Measurements from ENCODE around the gene TGM5.
"Not testable (repeated sequence)": the region's sequence is repeated elsewhere in the genome, so short reads cannot be mapped to it uniquely, and the experiment has no call there.

The TGM5 gene

GRCh38 chr15:43213466-43213865 is 53.3 kb downstream of the TGM5 start:
- no peak for DNase-seq

DNA sequence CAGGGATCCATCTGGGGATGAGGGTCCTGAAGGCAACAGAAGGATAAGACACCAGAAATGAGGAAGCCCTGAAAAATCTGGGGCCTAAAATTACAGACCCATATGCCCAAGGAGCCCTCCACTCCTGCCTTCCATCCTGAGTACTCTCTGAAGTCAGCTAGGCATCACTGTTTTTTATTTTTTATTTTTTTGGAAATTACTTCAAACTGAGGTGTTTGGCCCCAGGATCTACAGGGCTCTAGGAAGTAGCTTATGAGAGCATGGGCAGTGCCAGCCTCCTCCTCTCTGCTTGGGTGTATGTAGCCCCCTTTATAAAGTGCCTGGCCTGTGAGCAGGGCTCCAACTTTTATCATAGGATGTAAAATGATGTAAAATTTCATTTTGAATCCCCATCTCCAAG is 53.8 kb downstream of the TGM5 start:
- DNase-seq: no peak

- no peak for DNase-seq
Measured at GRCh38 chr15:43212299-43212698, 54.4 kb downstream of the TGM5 start.

DNA sequence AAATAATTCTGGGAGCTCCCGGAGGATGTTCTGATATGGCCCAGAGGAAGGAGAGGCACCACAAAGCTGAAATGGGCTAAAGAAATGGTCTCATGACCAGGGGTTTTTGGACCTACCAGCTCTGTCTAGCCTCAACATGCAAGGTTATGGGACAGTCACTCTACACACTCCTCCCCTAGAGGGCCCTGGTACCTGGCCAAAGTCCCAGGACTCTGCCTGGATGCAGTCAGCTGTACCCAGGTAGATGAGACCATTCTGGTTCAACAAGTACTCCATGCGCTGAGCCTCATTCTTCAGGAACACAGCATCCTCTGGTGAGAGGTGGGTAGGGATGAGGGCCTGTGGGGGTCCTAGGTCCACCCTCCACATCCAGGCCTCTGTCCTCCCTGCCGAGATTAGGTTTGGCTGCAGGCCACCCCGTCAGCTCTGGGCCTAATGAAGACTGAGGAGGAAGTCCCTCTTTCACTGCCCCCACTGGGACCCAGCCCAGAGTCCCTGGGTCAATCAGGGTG is 55.4 kb downstream of the TGM5 start:
- DNase-seq: no peak

- no peak for DNase-seq
Measured at GRCh38 chr15:43210807-43211206, 55.9 kb downstream of the TGM5 start.

DNA sequence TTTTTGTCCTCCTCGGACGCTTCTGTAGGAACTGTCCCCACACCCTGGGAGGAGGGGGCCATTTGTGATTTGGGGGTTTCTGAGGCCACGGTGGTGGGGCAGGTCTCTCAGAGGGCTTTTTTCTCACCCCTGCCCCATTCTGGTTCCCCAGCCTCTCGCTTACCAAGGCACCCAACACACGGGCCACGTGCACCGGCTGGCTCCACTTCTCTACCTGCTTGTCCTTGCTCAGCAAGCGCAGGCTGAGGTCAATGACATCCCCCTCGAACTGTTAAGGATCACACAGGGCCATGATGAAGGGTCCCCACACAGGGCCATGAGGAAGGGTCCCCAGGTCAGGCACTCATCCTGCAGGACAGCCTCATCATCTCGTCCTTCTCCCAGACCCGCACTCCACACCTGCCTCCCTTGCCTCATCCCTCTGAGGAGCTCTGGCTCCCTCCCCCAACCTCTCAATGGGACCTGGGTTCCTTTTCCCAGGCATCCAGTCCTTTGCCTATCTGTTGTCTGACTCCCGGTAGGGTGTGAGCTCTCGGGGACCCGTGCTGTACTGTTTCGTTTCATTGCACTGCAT is 56.5 kb downstream of the TGM5 start:
- DNase-seq: no peak

DNA sequence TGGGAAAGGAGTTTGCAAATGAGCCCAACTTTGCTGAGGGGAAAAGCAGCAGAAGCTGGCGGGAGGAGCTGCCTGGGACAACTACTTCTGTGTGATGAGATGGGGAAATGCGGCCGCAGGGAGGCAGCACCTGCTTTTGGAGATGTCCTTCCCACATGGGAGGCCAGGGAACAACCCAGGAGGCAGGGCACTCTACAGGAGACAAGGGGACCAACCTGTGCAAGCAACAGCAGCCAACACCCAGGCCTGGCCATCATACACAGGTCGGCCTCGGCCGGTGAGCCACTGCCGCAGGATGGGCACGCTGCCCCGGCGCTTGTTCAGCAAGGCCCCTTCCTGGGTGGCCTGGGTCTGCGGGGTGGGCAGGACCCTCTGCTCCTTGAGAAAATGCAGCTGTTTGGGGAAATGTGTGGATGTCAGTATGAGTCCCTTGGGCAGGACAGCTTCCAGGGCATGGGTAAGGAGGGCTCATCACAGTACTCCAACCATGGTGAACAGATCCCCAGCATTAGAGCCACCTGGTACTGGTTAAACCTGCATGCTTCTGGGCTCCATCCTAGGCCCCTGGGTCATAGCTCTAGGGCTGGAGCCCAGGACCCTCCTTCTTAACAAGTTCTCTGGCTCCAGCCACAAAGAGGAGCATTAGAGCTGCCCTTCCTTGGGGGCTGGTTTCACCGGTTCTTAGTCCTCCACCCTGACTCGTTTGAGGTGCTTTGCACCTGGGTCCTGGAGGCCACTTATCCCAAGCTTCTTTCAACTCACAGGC is 57.5 kb downstream of the TGM5 start:
- no peak for DNase-seq

DNA sequence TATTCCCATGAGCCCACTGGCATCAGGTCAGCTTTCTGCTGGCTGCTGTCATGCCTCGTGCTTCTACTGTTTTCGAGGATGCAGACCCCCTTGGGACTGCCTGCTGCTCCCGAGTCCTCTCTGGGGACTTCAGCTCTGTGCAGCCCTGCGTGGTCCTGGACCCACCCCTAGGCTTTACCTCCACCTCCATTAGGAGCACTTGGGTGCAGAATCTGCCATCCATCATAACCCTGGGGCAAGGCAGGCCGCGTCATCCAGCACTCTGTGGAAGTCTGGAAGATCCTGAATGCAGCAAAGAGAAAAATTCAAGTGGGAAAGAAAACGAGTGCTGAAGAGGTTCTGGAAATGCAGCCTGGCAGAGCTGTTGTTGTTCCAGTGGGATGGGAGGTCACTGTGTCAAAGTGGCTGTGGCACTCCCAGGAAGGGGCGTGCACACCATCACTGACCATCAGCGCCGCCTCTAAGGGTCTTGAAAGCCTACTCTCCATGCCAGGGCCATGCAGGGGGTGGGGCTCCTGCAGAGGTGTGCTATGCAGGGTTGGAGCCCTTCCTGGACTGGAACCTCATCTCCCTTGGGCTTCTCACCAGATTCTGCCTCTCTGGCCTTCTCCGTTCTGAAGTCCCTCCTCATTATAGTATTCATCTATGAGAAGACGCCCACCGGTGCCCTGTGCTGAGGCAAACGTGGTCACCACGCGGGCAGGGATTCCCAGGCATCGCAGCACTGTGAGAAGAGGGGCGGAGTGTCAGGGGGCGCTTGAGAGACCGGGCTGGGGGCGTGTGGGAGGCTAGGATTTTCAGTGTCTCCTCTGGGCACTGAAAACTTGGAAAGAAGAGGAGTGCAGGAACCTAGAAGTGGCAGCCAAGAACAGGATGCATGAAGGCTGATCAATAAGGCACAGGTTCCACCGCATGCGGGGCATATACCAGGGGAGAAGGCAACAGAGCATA is 58.4 kb downstream of the TGM5 start:
- no peak for DNase-seq

- no peak for DNase-seq
Measured at GRCh38 chr15:43207024-43207423, 59.7 kb downstream of the TGM5 start.

DNA sequence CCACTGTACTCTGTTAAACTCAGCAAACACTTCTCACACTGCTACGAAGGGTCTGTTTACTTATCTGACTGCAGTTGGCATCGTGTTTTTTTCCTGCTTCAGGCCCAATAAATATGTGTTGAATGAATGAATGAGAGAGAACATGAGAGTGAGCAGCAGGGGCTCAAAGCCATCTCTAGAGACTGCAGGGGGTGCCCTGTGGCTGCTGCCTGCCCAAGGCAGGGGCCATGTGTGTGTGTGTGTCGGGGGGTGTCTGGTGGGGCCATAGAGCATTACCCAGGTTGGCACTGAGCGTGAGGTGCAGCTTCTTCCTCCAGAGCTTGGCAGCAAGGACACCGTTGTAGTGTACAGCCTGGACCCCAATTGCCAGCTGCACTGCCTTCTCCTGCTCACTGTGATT is 60.7 kb downstream of the TGM5 start:
- no peak for DNase-seq

DNA sequence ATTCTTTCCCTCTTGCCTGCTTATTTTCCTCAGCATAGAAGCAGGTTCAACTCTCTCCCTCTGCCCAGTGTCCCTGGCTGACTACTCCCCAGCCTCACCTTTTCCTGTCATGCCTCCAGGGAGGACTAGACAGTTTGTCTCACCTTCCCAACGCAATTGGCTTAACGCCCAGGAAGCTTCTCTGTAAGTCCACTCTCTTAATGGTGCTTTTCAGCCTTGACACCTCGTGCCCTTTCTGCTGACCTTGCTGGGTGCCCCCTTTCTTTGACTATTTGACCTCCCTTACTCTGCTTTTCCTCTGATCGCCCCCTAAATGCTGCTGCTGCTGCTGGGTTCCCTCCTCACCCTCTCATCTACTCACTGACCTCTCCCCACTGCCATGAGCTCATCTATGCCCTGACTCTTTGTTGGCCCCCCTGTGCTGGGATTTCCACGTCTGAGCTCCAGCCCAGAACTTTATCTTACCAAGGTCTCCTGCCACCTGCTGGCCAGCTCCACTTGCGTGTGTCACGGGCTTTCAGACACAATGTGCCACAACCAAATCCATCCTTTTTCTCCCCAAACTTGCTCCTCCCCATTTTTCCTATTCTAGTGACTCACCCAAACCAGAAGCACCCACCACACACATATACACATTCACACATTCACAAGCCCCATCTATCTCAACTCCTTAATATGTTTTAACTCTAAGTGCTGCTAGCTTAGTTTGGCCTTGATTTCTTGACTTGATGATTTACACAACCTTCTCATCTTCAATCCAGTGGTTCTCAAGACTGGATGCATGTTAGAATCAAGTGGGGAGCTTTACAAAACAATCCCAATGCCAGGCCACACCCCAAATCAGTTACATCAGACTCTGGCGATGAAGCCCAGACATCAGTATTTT is 62.5 kb downstream of the TGM5 start:
- no peak for DNase-seq

- no peak for DNase-seq
Measured at GRCh38 chr15:43199945-43200488, 66.7 kb downstream of the TGM5 start.

- DNase-seq: no peak
Measured at GRCh38 chr15:43198992-43199391, 67.7 kb downstream of the TGM5 start.

GRCh38 chr15:43198556-43198955 is 68.2 kb downstream of the TGM5 start:
- not testable (repeated sequence) for DNase-seq

- DNase-seq: not testable (repeated sequence)
Measured at GRCh38 chr15:43197773-43198172, 69.0 kb downstream of the TGM5 start.

GRCh38 chr15:43196760-43197548 is 69.8 kb downstream of the TGM5 start:
- no peak for DNase-seq

DNA sequence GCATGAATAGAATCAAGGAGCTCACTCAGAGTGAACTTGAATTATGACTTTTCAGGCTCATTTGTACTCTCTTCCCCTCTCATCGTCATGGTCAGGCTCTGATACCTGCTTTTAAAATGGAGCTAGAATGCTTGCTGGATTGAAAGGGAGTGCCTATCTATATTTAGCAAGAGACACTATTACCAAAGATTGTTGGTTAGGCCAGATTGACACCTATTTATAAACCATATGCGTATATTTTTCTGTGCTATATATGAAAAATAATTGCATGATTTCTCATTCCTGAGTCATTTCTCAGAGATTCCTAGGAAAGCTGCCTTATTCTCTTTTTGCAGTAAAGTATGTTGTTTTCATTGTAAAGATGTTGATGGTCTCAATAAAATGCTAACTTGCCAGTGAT is 71.9 kb downstream of the TGM5 start:
- no peak for DNase-seq

- no peak for DNase-seq
Measured at GRCh38 chr15:43193710-43194109, 73.0 kb downstream of the TGM5 start.

DNA sequence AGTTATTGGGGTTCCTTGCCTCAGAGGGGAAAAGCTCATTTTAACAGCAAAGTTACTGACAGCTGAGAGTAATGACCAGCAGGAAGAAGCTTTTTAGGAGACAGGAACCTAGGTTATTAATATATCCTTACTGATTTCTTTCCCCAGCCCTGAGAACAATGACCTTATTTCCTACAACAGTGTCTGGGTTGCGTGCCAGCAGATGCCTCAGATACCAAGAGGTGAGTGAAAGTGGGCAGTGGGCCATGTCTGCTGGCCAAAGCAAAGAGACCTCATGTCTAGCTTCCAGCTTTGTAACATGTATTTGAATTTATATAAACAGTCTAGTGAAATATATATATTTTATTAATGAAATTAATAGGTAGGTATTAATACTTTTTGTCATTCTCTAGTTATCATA is 76.5 kb downstream of the TGM5 start:
- no peak for DNase-seq

GRCh38 chr15:43189296-43189695 is 77.4 kb downstream of the TGM5 start:
- no peak for DNase-seq

- DNase-seq: peak; percentile 48
Measured at GRCh38 chr15:43187544-43188155, 79.1 kb downstream of the TGM5 start.
